ENCODE results near the gene SOX15. TPM values are rescaled to one million over a fixed set of nuclear protein-coding genes. Genes with fewer than 3 reads are reported as not detected.

Gene SOX15
- total and polyA plus RNA-seq, 2 of the 4 experiments (the other 2 are of a cell fraction): 0.18 to 0.62 TPM

GRCh38 chr17:7556627-7557026 is 33.3 kb downstream of the SOX15 start:
- H3K4me2 ChIP-seq (ENCODE audit: low read depth, low read length): no peak overlapping the region
- H4K20me1 ChIP-seq (ENCODE audit: insufficient read depth, low read length): no peaks in the 10 kb centered on the region
- no peak overlapping the region for H4K8ac ChIP-seq (ENCODE audit: low read depth in 2 of 2, low read length in 2 of 2)
- DNase-seq (no peak), ATAC-seq (ENCODE audit: low read depth) (no peak)
- H3K4me1 ChIP-seq (ENCODE audit: control insufficient read depth, insufficient read depth, low read length): peaks cover 6% of the 10 kb centered on the region; the same call in 1 of the 2 replicates
- H3K56ac ChIP-seq (ENCODE audit: extremely low read depth, insufficient read depth, low read length): no peak overlapping the region
- dilution Hi-C loops (cut with HindIII; ENCODE audit: low sequenced_read_pairs, unreplicated experiment): no loop called here
- H3K27ac ChIP-seq (ENCODE audit: insufficient read depth, low read length): no peak overlapping the region
- H3K23ac ChIP-seq (ENCODE audit: low read depth, low read length): no peak overlapping the region
- peaks cover 0 to 5% of the 10 kb centered on the region in 2 experiments; a peak in 2 of 4 replicates for H3K79me1 ChIP-seq (ENCODE audit: low read depth in 1 of 2, low read length in 2 of 2)
- intact Hi-C loops (cut with micrococcal nuclease): no loop called here
- no peak overlapping the region for H2AK5ac ChIP-seq (ENCODE audit: low read depth, low read length)
- H3K9ac ChIP-seq (ENCODE audit: low read depth, low read length): no peak overlapping the region
- H2BK20ac ChIP-seq (ENCODE audit: low read depth, low read length): no peak overlapping the region
- no peak overlapping the region for H2BK15ac ChIP-seq (ENCODE audit: low read depth, low read length)
- H3K27me3 ChIP-seq (ENCODE audit: control insufficient read depth, insufficient read depth, low read length): no peaks in the 10 kb centered on the region
- no peak overlapping the region for H2AK9ac ChIP-seq (replicated peaks; ENCODE audit: low read depth, low read length, poor library complexity)
- BruUV-seq (replicated peaks): no TSS peak
- WGBS, 2 experiments (ENCODE audit: extremely low coverage in 2 of 2, insufficient read length in 1 of 2): 94% methylated on average over 9 of the region's 12 CpGs; no CpG with 5 or more reads in 1 of the 2 experiments
- ChIA-PET POLR2A (ENCODE audit: unreplicated experiment) (interaction anchor here (0.6 kb wide), 1 partner anchor 92 kb away, joined by 19 read pairs; no protein-coding TSS in a partner anchor), CTCF (no interaction called here)
- H3K14ac ChIP-seq (replicated peaks; ENCODE audit: low read depth, low read length): no peak overlapping the region
- H2BK120ac ChIP-seq (ENCODE audit: low read depth, low read length): no peak overlapping the region
- H2BK5ac ChIP-seq (ENCODE audit: low read depth, low read length, poor library complexity, severe bottlenecking): no peak overlapping the region
- no peak overlapping the region for H3K4ac ChIP-seq (ENCODE audit: low read depth, low read length)
- H4K91ac ChIP-seq (ENCODE audit: insufficient read depth, low read depth, low read length): no peak overlapping the region
- in situ Hi-C loops (cut with MboI; ENCODE audit: low sequenced_read_pairs): loop anchor here (10.0 kb wide), 1 partner anchor 202 kb away; the partner anchor contains the start of genes KCTD11 and TMEM95
- TF ChIP-seq SMC3 (IDR thresholded peaks at IDR 0.05; ENCODE audit: low read depth, low read length) (no peak), RAD21 (IDR thresholded peaks at IDR 0.05; ENCODE audit: low read length) (no peak), MXI1 (IDR thresholded peaks at IDR 0.05; ENCODE audit: borderline replicate concordance, low read depth, low read length) (no peak), ELK1 (IDR thresholded peaks at IDR 0.05; ENCODE audit: borderline replicate concordance, low read depth, low read length) (no peak), MAZ (IDR thresholded peaks at IDR 0.05; ENCODE audit: borderline replicate concordance, low read depth, low read length) (no peak), CHD1 (IDR thresholded peaks at IDR 0.05; ENCODE audit: low read depth, low read length) (no peak), BHLHE40 (IDR thresholded peaks at IDR 0.05; ENCODE audit: low read depth, low read length) (no peak), RFX5 (IDR thresholded peaks at IDR 0.05; ENCODE audit: low read depth, low read length) (no peak), FOS (IDR thresholded peaks at IDR 0.05; ENCODE audit: low read depth, low read length) (no peak), CEBPB (IDR thresholded peaks at IDR 0.05; ENCODE audit: low read depth, low read length) (no peak), NFE2L2 (IDR thresholded peaks at IDR 0.05; ENCODE audit: low read depth, low read length) (no peak), USF2 (IDR thresholded peaks at IDR 0.05; ENCODE audit: low read depth, low read length) (no peak), MAFK (IDR thresholded peaks at IDR 0.05; ENCODE audit: low read depth, low read length) (no peak), RCOR1 (IDR thresholded peaks at IDR 0.05; ENCODE audit: insufficient replicate concordance, low read length) (no peak), CTCF (conservative IDR thresholded peaks at IDR 0.05; ENCODE audit: low read depth, low read length) (no peak), POLR2A (IDR thresholded peaks at IDR 0.05; ENCODE audit: low read depth, low read length) (no peak)
- no peak overlapping the region for H4K5ac ChIP-seq (ENCODE audit: low read depth, low read length)
- no peaks in the 10 kb centered on the region for H3K36me3 ChIP-seq (ENCODE audit: control insufficient read depth, insufficient read depth, low read length)
- no peaks in the 10 kb centered on the region for H3K9me3 ChIP-seq (ENCODE audit: control insufficient read depth, insufficient read depth, low read length)
- no peak overlapping the region for H3K18ac ChIP-seq (ENCODE audit: low read depth, low read length)
- no peak overlapping the region for H3K4me3 ChIP-seq (ENCODE audit: insufficient read depth, low read depth, low read length)
- H3K9me1 ChIP-seq (ENCODE audit: insufficient read depth, low read length): no peaks in the 10 kb centered on the region
- H2AFZ ChIP-seq (replicated peaks; ENCODE audit: low read length, poor library complexity): no peak overlapping the region
